Islet precursor cell (in vitro differentiated cells): ENCODE results near the gene LAMTOR4.
A peak's percentile ranks its signal among the peaks of the same experiment; 100 is the strongest.

Source experiments
- DNase-seq: peaks from one replicate; pipeline ENCODE4 v3.0.0-alpha.2; 2018

The LAMTOR4 gene

DNA sequence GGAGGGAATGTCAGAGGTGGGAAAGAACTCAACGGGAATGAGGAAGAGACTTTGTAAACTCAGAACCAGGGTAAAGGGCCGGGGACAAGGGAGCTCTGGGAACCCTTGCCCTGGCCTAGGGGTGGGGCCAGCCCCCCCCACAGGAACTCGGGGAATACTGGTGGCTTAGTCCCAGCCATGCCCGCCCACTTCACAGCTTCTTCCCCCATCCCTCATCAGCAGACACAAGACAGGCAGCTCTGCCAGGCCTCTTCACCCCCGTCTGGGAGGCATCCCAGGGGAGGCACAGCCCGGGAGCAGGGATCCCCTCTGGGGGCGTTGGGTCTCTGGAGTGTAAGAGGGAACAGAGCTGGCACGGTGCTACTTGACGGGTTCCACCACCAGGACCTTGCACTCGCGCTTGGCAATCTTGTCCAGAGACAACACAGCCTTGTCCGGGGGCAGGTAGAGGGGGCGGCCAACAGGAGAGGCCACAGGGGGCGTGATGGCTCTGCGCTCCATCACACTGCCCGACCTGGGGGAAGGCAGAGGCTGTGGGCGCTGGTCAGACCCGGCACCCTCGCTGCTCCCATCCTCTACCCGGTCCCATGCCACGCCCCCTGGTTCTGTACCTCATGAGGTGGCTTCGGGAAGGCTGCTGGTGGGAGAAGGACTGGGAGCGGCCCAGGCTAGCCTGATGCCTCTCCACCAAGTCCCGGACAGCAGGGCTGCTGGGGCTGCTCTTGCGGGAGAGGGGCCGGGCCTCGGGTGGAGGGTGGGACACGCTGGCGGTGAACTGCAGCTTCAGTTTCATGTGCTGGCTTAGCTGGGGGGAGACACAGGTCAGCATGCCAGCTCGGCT, 6.2 kb downstream of the LAMTOR4 start:
- no peak for DNase-seq

GRCh38 chr7:100155553-100156317, 7.0 kb downstream of the LAMTOR4 start:
- DNase-seq = no peak

DNA sequence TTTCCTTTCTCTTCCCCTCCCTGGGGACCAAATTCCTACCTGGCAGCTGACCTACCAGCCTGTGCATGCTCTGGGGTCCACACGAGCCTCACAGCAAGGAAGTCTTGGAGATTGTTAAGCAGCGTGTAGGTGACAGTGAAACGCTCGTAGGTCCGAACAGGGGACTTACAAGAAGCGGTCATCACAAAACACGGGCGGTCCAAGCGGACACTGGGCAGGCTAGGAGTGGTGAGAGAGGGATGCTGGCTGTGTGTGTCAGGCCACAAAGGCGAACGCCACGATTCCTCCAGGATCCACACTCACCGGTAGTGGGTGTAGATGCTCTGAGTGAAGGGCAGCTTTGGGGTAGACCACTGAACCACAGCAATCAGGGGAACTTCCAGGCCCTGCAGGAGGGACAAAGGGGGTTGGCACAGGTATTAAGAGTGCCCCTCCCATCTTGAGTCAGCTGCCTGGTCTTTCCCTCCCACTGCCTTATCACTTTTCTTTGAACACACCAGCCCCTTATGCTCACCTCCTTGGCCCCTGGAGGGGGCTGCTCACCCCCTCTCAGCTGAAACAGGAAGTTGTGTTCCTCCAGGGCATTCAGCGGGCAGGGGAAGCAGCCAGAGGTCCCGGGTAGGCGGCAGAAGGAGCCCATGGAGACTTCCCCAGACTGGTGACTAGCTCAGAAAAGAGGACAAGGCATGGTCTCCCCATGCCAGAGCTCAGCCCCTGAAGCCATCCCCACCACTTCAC, 7.8 kb downstream of the LAMTOR4 start:
- peak; percentile 54 for DNase-seq

- no peak for DNase-seq
Observed at GRCh38 chr7:100157069-100157333, 8.3 kb downstream of the LAMTOR4 start.

DNA sequence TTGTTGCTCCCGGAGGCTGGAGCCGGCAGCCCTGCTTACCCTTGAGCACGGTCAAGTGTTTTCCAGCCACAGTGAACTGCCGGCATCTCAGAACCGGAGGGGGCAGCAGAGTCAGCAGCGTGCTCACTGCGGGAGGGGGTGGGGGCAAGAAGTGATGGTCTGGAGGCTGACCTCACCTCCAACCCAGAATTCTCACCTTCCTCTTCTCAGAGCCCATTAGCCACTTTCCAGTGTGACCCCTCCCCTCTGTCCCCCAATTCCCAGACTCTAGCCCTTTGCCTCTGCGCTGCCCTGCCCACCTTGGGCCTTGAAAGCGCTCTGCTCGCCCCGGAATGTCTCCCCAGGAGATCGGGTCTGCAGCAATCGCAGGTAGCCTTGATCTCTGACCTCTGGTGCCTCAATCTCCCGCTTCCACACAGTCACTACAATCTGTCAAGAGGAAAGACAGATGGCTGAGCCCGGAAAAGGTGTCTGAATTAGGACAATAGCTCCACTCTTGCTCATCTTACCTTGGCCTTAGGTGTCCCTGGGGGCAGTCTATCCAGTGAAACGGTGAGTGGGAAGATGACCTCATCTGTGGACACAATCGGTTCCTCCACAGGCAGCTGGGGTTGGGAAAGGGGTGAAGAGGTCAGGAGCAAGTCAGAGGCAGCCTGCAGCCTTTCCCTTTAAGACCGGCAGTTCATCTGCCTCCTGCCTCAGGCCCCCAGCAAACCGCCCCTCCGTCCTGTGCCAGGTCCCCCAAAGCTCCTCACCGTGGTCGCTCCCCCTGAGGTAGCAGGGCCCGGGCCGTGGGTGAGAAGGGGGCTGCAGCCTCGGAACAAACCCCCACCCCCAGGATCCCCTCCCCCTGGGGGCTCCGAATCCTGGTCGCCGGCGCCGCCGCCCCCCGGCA, 8.9 kb downstream of the LAMTOR4 start:
- DNase-seq = peak; percentile 93

DNA sequence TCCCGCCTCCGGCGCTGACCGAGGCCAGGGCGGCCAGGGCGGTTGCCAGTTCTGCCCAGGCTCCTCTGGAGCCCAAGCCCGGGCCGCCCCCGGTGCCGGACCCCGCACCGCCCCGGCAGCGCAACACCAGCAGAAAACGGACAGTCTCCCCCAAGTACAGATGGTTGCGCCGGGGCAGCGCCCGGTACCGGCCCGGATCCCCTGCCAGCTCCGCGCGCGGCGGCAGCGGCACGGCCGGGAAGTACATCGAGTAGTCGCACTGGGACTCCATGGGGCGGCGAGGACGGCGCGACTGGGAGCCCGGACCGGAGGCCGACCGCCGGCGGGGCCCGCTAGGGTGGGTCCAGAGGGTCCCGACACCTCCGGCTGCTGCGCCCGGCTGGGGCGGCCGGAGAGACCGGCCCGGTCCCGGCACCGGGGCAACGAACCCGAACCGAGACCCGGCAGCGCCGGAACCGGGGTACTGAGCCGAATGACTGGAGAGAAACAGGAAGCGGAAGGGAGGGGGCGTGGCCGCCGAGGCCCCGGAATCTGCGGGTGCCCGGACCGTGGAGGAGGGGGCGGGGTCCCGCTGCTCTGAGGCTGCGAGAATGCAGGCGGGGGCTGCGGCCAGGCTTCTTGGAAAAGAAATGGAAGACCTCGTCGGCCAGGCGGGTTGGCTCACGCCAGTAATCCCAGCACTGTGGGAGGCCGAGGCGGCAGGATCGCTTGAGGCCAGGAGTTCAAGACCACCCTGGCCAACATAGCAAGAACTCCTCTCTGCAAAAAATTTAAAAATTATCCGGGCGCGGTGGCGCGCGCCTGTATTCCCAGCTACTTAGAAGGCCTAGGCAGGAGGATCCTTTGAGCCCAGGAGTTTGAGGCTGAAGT, 9.7 kb downstream of the LAMTOR4 start, which contains the start of gene TRAPPC14:
TSS of gene TRAPPC14 (minus strand) at position 495 of the 870 bp plus-strand sequence. CDS start at position 271, 224 bp downstream.
- peak; percentile 96 for DNase-seq

GRCh38 chr7:100159099-100159623, 10.4 kb downstream of the LAMTOR4 start:
- DNase-seq = no peak

- no peak for DNase-seq
Observed at GRCh38 chr7:100160067-100160466, 11.3 kb downstream of the LAMTOR4 start.

DNA sequence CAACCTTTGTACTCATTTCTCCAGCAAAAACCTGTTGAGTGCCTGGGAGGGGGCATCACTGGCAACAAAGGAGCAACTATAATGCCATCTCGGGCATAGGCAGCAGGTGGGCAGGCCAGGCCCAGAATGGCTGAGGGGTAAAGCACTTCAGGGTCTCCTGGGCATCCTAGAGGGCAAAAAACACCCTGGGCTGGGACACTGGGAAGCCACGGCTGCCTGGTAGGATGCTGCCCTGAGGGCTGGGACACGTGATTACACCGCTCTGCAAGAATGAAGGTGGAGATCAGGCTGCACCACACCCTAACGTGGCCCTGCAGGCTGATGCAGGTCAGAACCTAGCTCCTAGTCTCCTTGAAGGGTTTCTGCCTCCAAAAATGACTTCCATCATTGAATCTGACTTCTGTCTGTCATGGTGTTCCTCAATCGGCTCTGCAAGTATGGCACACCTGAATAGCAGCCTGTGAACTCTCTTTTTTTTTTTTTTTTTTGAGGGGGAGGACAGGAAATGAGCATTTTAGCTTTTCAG, 14.4 kb downstream of the LAMTOR4 start:
- DNase-seq = peak; percentile 81

GRCh38 chr7:100163871-100164270, 15.2 kb downstream of the LAMTOR4 start:
- DNase-seq = no peak

GRCh38 chr7:100166317-100166940, 17.7 kb downstream of the LAMTOR4 start:
- DNase-seq = no peak

- peak; percentile 51 for DNase-seq
Observed at GRCh38 chr7:100166970-100167911, 18.5 kb downstream of the LAMTOR4 start.

DNA sequence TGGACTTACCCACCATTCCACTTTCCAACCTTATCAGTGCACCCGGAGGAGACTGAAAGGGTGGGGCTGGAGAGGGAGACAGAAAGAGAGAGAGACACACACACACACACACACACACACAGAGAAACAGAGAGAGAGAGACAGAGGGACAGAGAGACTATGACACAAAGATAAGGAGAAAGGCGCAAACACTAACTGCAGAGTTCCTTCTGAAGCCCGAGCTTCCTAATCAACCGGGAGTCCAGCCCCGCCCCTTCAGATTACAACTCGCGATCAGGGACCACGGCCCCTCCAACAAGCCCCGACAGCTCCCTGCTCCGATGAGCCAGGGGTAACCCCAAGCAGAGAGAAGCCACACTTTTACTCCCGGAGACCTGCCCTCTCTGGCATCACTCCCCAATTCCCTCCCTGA, 19.2 kb downstream of the LAMTOR4 start:
- DNase-seq = peak; percentile 51

DNA sequence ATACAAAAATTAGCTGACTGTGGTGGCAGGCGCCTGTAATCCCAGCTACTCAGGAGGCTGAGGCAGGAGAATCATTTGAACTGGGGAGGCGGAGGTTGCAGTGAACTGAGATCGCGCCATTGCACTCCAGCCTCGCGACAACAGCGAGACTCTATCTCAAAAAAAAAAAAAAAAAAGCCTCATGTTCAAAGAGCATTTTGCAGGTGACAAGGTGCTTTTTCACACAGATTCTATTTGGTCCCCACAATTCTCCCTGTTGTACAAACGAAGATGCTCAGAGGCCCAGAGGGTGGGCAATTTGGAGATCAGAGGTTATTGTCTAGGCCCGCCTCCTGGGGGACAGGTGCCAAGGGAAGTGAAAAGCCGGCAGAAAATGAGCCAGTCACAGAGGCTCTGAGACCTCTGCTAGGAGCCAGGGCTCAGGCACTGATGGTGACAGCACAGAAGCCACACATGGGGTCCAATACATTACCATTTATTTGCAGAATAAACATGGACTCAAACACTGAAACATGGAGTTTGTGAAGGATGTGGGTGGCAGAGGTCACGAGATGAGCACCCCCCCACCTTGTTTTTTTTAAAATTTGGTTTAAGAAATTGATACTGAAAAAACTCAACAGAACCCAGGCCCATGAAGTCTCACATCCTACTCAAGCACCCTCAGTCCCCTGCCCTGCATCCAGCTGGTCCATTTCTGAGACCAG, 20.6 kb downstream of the LAMTOR4 start:
- no peak for DNase-seq

DNA sequence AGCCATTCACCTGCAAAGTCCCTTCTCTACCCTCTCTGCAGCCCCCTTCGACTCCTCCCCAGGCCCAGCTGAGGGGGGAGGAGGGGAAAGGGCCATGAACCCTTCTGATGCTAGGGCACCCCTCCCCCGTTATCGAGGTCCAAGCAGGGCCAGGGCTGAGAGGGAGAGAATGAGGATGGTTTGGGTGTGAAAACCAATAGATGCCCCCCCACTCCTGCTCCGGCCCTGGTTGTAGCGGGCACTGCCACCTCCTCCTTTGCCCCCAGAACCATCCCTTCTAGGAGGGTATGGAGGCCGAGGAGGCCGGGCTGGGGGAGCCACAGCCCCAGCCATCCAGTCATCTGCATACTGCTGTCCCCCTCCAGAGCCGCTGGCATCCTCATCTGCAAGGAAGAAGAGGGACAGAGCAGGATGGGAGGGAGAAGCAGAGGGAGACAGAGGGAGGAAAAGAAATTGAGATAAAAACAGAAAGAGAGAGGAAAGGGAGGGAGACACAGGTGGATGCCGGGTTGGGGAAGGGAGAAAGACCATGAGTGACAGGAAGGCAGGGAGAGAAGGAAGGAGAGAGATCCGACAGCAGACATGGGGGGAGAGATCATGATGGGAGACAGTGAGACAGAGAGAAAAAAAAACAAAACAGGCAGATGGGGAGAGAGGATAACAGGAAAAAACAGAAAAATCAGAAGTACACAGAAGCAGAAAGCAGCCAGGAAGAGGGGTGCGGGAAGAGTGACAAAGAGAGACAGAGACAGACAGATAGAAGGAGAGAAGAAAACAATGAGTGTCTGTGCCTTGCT, 21.6 kb downstream of the LAMTOR4 start:
- no peak for DNase-seq

GRCh38 chr7:100171087-100171681, 22.5 kb downstream of the LAMTOR4 start:
- peak; percentile 60 for DNase-seq

- DNase-seq = peak; percentile 50
Observed at GRCh38 chr7:100171840-100172239, 23.1 kb downstream of the LAMTOR4 start.
